ENCODE results near the gene RAB6A.

- TF ChIP-seq, protein P1, sequence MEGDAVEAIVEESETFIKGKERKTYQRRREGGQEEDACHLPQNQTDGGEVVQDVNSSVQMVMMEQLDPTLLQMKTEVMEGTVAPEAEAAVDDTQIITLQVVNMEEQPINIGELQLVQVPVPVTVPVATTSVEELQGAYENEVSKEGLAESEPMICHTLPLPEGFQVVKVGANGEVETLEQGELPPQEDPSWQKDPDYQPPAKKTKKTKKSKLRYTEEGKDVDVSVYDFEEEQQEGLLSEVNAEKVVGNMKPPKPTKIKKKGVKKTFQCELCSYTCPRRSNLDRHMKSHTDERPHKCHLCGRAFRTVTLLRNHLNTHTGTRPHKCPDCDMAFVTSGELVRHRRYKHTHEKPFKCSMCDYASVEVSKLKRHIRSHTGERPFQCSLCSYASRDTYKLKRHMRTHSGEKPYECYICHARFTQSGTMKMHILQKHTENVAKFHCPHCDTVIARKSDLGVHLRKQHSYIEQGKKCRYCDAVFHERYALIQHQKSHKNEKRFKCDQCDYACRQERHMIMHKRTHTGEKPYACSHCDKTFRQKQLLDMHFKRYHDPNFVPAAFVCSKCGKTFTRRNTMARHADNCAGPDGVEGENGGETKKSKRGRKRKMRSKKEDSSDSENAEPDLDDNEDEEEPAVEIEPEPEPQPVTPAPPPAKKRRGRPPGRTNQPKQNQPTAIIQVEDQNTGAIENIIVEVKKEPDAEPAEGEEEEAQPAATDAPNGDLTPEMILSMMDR (IDR thresholded peaks at IDR 0.05): no peak
- no peak for TF ChIP-seq POLR2A (IDR thresholded peaks at IDR 0.05)
These were observed 5.9 kb upstream of the RAB6A start for GRCh38 chr11:73766763-73767162.
